T-helper 2 cell (primary cell): Measurements from ENCODE around the gene NOVA1.

Experiments used
- DNase-seq, 5 experiments: peaks; one replicate each; pipeline versions ENCODE4 v3.0.0 to v3.0.0-alpha.2; 2012 to 2022

The NOVA1 gene

DNA sequence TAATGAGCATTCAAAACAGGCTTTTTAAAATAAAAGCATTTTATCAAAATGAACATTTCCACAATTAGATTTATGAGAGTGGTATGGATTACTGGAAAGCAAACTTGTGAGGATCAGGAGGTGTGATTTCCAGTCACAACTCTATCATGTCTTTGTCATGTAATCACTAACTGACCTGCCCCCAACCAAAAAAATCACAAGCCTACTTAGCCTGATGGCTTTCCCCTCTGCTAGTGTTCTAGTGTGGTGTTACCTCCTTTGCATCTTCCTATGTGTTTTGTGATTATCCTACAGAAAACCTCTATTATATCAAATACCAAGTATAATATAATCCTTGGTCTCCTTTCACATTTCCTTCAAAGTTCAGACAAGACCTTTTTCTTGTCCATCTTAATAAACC is 168.6 kb downstream of the NOVA1 start:
- DNase-seq: no peak

DNA sequence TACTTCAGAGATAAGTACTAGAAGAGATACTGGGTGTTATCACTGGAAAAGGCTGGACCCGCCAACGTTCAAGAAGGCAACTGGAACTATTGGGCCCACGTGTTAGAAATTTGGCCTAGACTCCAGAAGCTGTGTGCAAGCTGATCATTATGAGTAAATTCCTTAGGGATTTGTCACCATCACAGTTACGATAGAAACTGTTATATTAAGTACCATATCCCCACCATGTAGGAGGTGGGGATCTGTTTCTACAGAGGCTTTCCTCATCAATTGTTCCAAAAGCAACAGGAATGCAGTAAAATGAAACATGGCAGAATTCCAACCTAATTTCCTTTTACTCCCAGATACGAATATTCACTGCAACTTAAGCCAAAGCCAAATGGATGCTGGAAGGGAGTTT is 170.7 kb downstream of the NOVA1 start:
- no peak for DNase-seq

DNA sequence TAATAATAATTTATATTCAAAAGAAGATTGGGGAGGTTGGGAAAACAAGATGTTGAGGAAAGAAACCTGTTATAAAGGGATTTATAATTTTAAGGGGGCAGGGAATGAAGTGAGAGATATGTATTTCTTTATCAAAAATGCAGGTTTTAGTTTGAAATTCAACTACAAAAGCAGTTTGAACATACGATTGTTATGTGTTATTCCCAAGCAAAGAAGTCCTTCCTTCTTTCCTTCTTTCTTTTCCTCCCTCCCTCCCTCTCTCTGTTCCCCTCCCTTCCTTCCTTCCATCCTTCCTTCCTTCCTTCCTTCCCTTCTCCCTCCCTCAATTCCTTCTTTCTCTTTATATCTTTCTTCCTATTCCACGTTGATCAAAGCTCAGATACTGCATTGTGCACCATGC is 173.3 kb downstream of the NOVA1 start:
- DNase-seq: no peak

DNA sequence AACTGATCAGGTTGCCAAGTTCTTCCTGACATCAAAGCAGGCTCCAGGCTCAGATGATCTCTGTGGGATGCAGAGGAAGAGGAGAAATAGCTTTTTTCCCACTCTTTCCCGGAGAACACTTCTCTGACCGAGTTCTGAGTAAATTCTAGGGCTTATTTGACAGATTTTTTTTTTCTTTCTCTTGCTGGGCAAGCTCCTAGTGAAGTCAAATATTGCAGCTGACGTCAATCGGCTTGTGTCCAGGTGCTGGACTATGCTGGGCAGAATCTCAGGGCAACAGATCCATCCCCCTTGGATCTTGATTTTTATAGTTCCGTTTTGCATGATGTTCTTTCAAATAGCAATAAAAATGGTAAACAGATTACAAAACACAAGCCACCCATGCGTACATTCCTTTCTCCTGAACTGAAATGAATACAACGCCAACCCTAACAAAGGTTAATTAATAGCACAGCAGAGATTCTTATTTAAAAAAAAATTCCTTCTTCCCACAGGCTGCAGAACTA is 182.2 kb downstream of the NOVA1 start:
- no peak for DNase-seq

DNA sequence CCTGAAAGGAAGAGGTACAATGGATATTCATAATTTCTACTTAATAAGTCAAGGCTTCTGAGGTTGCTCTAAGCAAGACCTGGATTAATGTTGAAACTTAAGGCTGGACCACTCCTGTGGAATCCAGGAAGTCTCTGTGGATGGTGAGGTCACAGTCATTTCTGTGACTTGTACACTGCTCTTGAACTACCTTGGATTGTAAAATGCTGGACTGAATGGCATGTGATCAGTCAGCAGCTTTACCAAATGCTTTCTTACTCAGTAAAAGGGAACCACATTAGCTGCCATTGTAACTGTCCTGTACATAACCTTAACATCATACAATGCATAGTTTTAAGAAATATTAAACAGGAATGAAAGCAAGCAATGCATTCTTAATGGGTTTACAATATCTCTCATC is 182.9 kb downstream of the NOVA1 start:
- DNase-seq: no peak

DNA sequence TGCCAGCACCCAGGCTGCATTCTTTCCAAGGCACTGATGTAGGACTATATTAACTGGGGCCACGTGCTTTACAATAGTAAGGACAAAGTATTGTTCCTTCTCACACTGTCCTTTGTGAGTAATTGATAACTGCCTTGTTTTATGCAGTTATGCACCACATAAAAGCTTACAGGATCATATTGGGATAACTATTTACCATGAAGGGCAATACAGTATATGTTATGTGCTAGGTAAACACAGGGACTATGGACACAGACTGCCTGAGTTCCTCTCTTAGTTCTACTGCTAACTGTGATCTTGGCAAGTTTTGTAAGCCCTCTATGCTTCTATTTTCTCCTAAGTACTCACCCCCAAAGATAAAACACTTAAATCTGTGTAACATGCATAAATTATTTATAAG is 183.7 kb downstream of the NOVA1 start:
- DNase-seq: no peak

DNA sequence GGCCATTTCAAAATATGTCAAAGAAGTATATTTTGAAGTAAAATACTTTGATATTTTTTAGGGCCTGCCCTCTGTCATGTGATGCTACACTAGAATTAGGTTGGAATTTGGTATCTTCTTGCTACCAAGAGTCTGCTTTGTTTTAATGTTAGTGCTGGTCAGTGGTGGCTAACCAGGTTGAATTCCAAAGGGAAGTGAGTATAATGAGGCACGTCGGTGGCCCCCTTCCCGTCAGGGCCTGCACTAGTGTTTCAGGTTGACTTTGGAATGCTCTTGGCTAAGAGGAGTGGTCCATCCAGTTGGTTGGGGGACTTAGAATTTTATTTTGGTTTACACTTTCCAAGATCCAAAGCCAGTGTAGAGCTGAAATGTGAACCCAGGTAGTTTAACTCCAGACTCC is 185.4 kb downstream of the NOVA1 start:
- DNase-seq: no peak

DNA sequence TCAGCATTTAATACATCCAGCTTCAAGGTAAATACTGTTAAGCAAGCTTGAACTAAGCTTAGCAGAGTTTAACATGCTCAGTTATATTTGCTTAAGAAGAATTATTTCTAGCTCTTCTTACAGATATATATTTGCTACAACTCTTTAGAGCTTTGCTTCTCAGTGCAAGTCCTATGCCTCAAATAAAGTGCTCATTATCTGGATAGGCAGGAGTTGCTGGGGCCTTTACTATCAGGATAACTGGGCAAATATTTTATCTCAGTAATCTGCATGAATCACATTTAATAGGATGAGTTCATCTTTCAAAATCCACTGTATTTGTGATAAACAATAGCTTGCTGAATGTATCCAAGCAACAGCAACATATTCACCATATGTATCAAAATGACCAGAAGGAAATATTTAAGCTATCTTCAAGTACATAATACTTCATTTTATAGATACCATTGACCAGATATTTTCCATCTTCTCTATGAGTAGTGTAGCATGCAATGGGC is 187.6 kb downstream of the NOVA1 start:
- no peak for DNase-seq

DNA sequence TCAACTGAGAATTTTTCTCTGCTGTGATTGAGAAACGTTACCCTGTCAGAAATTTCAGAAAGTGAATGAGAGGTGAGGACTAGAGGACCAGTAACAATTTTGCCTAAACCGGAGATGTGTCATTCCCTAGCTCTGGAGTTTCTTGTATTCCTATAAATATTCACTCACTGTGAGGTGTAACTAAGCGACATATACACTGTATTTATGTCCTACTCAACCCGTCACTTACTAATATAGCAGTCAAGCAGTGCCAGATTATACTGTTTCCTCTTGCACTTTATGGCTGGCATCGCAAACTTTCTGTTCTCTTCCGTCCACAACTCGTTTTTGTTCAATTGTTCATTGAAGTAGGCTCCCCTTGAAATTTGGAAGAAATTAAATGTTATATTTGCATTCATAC is 192.9 kb downstream of the NOVA1 start:
- DNase-seq: no peak

DNA sequence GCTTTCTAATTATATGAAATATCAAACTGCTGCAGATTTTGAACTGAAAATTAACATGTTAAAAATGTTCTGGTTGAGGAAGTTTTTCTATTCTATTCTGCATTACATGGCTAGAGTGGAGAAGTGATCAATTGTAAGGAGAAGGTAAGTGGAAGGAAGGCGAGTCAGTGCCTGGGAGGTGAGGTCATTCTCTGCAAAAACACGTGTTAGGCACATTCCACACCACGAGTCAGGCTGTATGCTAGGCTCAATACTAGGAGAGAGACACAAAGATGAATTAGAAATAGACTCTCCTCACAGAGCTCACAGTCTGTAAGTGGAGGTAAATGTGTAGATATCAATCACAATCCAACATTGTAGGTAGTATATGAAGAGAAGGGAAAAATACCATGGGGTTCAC is 194.1 kb downstream of the NOVA1 start:
- DNase-seq: no peak

DNA sequence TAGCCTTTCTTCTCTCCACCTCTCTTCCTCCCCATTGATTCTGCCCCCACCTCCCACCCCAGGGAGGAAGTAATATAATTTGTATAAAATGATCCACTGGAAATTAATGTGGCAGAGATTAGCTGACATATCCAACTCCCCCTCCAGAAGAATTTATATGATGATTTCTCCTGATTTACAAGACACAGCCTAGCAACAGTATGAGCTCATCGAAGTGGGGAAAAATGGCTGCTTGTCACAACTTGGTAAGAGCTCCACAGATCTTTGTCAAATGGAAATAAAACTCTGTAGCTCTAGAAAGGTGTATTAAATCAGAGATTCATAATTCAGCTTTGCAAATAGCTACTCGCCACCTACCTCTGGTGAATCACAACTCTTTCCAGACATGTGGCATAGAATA is 195.7 kb downstream of the NOVA1 start:
- DNase-seq: no peak

DNA sequence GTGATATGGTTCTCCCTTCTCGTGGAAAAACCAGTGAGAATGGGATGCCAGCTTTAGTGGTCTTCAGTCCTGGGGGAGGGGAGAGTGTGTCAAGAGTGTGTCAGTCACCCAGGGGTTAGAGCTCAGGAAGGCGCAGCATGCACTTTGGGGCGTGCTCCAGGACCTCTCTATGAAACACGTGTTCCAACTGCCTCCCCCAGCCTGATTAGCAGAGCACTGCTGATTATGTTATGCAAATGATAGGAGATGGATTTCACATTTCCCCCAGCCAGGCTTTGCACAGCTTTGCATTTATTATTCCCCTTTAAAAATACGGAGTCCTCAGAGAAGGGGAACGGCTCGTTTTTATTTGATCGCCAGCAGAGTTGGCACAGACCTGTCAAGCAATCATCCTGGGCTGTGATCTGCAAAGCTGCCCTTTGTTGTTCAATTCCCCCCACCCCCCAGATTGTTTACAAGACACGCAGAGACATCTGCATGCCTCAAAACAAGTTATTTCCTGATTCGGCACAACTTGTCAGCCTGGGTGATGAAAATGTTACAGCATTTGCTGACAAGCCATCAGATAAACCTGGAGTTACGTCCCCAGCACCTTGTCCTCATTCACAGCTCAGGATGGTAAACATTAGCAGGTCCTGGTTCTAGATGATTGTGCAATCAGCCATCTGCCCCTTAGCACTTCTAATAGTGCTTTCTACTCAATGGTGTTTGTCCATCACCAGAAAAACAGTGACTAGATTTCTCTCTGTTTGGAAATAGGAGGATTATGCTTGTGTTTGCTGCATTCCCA is 196.5 kb downstream of the NOVA1 start:
- DNase-seq: no peak

DNA sequence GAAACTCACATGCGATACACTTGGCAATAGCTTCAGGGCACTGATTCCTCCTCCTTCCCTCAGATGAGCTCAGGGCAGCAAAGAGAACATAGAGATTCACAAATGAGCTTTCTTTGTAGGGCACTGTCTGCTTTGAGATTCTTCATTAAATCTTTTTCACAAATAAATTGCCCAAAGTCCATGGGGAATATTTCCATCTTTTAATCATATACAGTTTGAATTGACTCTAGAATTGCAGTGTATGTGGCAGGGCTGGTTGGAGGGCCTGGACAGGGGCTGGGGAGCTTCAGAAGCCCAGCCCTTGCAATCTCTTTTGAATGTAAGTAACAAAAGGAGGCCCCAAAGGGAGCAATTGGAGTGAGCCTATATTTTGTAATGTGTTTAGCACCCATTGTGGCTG is 197.5 kb downstream of the NOVA1 start:
- DNase-seq: no peak

DNA sequence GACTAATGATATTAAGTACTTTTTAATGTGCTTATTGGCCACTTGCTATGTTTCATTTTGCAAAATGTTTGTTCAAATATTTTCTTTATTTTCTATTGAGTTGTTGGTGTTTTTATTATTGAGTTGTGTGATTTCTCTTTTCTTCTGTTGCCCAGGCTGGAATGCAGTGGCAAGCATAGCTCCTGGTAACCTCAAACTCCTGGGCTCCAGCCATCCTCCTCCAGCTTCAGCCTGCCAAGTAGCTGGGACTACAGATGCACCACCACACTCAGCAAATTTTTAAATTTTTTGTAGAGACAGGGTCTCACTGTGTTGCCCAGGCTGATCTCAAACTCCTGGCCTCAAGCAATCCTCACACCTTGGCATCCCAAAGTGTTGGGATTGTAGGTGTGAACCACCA is 199.2 kb downstream of the NOVA1 start:
- DNase-seq: no peak
